OCI-LY7 (cell line): ENCODE data around the gene MED8. TPM values are rescaled to one million over a fixed set of nuclear protein-coding genes. Genes with fewer than 3 reads are reported as not detected.

Source experiments
- BruUV-seq: library from RNA; stranded (reverse); fragments of 400-500 nt; replicated peaks from 2 replicates; lab custom pipeline; 2021; lab: Mats Ljungman, UMichigan
- CTCF ChIA-PET: fragments of 300-600 bp; sonication (Branson Sonifier 250); formaldehyde crosslinking; loops from one replicate; lab custom pipeline; 2022; ENCODE audit warnings: antibody characterized with exemption; ENCODE audit not compliant: unreplicated experiment; lab: Charles Lee
- POLR2A ChIA-PET: fragments of 300-600 bp; sonication (Branson Sonifier 250); formaldehyde crosslinking; loops from one replicate; lab custom pipeline; 2022; ENCODE audit warnings: antibody characterized with exemption; lab: Charles Lee
- DNase-seq: peaks from one replicate; pipeline ENCODE4 v3.0.0-alpha.2; 2015; ENCODE audit warnings: low spot score
- H2AFZ ChIP-seq: fragments of 200-600 bp; sonication (generic), shearing (Covaris generic); 2 replicates; pipeline ENCODE4 v1.6.1; 2014; ENCODE audit warnings: mild to moderate bottlenecking, antibody characterized with exemption, low read length, moderate library complexity
- H3K27ac ChIP-seq: fragments of 200-600 bp; sonication (generic); 2 replicates; pipeline ENCODE4 v1.5.1; 2014; ENCODE audit warnings: mixed run types, low read depth, mild to moderate bottlenecking, moderate library complexity, low read length, inconsistent platforms; ENCODE audit not compliant: poor library complexity, severe bottlenecking
- H3K36me3 ChIP-seq: fragments of 200-600 bp; sonication (generic); 2 replicates; pipeline ENCODE4 v1.6.1; 2014; ENCODE audit warnings: mild to moderate bottlenecking, antibody characterized with exemption, low read length, moderate library complexity, mixed read lengths; ENCODE audit not compliant: insufficient read depth
- H3K4me1 ChIP-seq: fragments of 200-600 bp; sonication (generic); 2 replicates; pipeline ENCODE4 v1.5.1; 2014; ENCODE audit warnings: mild to moderate bottlenecking, low read length; ENCODE audit not compliant: insufficient read depth, poor library complexity, severe bottlenecking
- H3K4me2 ChIP-seq: fragments of 200-600 bp; sonication (generic); 2 replicates; pipeline ENCODE4 v1.6.1; 2014; ENCODE audit warnings: mild to moderate bottlenecking, low read length
- H3K4me3 ChIP-seq: fragments of 200-600 bp; sonication (generic); 2 replicates; pipeline ENCODE4 v1.5.1; 2014; ENCODE audit warnings: mild to moderate bottlenecking, low read depth, low read length; ENCODE audit not compliant: poor library complexity, severe bottlenecking
- H3K79me2 ChIP-seq: fragments of 200-600 bp; sonication (generic); 2 replicates; pipeline ENCODE4 v1.6.1; 2016; ENCODE audit warnings: low read depth, mild to moderate bottlenecking, low read length, moderate library complexity, mixed read lengths; ENCODE audit not compliant: insufficient read depth
- H3K9me2 ChIP-seq: fragments of 200-600 bp; sonication (generic); 2 replicates; pipeline ENCODE4 v1.6.1; 2016; ENCODE audit warnings: mild to moderate bottlenecking, low read length, mixed read lengths; ENCODE audit not compliant: insufficient read depth
- H3K9me3 ChIP-seq: fragments of 200-600 bp; sonication (generic); 2 replicates; pipeline ENCODE4 v1.6.1; 2014; ENCODE audit warnings: mild to moderate bottlenecking, mixed run types, low read length, mixed read lengths
- H4K20me1 ChIP-seq: fragments of 200-600 bp; sonication (generic); 2 replicates; pipeline ENCODE4 v1.6.1; 2014; ENCODE audit warnings: mild to moderate bottlenecking, antibody characterized with exemption, low read length, moderate library complexity, mixed read lengths; ENCODE audit not compliant: insufficient read depth
- EZH2phosphoT487 ChIP-seq: fragments of 200-600 bp; sonication (generic); IDR thresholded peaks from 2 replicates; pipeline ENCODE4 v1.6.1; 2018; ENCODE audit warnings: low read depth, borderline replicate concordance, mild to moderate bottlenecking, mixed run types, antibody characterized with exemption, low read length, moderate library complexity, mixed read lengths
- intact Hi-C: fragments of 100-400 bp; cut with micrococcal nuclease; formaldehyde crosslinking; loops from one replicate; pipeline ENCODE4 v1.10.0; 2022; ENCODE audit not compliant: unreplicated experiment
- total RNA-seq, 2 experiments: library from RNA; depleted of rRNA in 1 of 2; stranded (reverse); fragments of >200 nt in 1 of 2; shearing (Covaris generic) in 1 of 2; gene quantifications; 2 replicates each; pipeline ENCODE4 v1.2.3, GENCODE V29; 2014 to 2022
- TF ChIP-seq, protein P1 (sequence below): fragments of 200-600 bp; sonication (generic); conservative IDR thresholded peaks from 2 replicates; pipeline ENCODE4 v1.5.1; 2014; ENCODE audit warnings: mild to moderate bottlenecking, antibody characterized with exemption, low read length, moderate library complexity, mixed read lengths

The MED8 gene
- total RNA-seq, 2 experiments from 2014 or later = 37.6 to 37.8 TPM

DNA sequence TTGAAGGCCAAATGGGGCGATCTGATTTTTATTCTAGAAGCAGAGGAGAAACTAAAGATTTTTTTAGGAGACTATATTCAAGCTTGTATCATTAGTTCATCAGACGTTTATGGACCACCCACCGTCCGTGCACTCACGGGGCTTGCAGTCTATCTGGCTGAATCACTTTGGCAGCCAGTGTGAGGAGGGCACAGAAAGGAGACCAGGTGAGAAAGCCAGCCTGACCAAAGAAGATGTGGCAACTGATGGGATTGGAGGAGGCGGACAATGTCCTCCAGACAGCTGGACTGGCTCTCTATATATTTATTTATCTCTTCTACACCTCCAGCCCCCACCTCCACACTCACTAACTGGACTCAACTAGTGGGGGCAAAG lies 21.0 kb downstream of the MED8 start:
- POLR2A ChIA-PET = interaction anchor here (0.7 to 1.4 kb wide), 7 partner anchors 8 to 282 kb away, joined by 3 to 13 read pairs (median 4); partner anchors contain the start of genes CDC20, KDM4A, MED8 and SZT2
- no peak for TF ChIP-seq EZH2phosphoT487
- TF ChIP-seq, protein P1, sequence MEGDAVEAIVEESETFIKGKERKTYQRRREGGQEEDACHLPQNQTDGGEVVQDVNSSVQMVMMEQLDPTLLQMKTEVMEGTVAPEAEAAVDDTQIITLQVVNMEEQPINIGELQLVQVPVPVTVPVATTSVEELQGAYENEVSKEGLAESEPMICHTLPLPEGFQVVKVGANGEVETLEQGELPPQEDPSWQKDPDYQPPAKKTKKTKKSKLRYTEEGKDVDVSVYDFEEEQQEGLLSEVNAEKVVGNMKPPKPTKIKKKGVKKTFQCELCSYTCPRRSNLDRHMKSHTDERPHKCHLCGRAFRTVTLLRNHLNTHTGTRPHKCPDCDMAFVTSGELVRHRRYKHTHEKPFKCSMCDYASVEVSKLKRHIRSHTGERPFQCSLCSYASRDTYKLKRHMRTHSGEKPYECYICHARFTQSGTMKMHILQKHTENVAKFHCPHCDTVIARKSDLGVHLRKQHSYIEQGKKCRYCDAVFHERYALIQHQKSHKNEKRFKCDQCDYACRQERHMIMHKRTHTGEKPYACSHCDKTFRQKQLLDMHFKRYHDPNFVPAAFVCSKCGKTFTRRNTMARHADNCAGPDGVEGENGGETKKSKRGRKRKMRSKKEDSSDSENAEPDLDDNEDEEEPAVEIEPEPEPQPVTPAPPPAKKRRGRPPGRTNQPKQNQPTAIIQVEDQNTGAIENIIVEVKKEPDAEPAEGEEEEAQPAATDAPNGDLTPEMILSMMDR = no peak
- BruUV-seq = TSS peak; percentile 67
- peak overlapping the region; percentile 7; the same call in 1 of the 2 replicates for H2AFZ ChIP-seq
- CTCF ChIA-PET = interaction anchor here (1.0 kb wide), 2 partner anchors 10 to 46 kb away, joined by 3 to 6 read pairs; no protein-coding TSS in a partner anchor
- H3K79me2 ChIP-seq = peaks cover 12% of the 10 kb centered on the region; the same call in 1 of the 2 replicates
- peak overlapping the region; percentile 76 for H3K27ac ChIP-seq
- H3K4me2 ChIP-seq = peak overlapping the region; percentile 98
- H4K20me1 ChIP-seq = no peaks in the 10 kb centered on the region
- no peak for DNase-seq
- H3K36me3 ChIP-seq = peaks cover 19% of the 10 kb centered on the region
- no peaks in the 10 kb centered on the region for H3K9me2 ChIP-seq
- no peaks in the 10 kb centered on the region for H3K9me3 ChIP-seq
- H3K4me1 ChIP-seq = peaks cover 18% of the 10 kb centered on the region
- peak overlapping the region; percentile 93 for H3K4me3 ChIP-seq
- intact Hi-C loops = loop anchor here (1.0 kb wide), 2 partner anchors 10 to 21 kb away; partner anchors contain the start of genes CDC20, MED8 and SZT2

DNA sequence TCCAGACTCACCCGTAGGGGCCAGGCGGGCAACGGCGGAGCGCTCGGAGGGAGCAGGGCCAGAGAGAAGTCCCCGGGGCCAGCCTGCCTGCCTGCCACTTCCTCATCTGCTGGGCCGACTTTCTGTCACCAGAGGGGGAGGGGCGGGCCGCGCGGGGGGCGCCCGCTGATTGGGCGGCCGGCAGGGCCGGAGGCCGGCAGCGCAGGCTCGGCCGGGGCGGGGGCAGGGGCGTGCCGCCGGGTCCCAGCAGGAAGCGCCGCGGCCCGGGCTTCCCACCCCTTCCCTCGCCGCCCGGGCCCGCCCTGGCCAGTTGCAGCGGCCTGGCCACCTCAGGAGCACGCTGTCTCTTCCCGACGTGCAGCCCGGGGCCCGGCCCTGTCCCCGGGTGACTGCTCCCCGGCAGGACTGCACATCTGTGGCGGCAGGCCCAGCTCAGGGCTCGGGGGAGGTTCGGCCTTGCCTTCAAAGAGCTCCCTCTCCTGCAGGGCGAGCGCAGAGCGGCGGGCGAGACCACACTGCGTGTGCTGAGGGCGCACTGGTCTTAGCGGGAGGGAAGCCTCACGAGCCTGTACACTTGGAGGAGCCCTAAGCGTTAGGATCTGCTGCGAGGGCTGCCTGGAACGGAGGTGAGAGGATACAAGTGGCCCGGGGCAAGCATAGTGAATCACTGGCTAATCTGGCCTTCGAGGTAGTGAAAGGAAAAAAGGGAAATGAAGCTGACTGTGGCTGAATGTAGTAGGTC lies 21.5 kb downstream of the MED8 start, which contains the start of gene ELOVL1:
ELOVL1 (minus strand) TSS at position 108 of the 742 bp plus-strand sequence. CDS start 2,402 bp downstream, outside the sequence.
- H3K4me2 ChIP-seq = peak within 1 kb of the TSS; percentile 98
- H4K20me1 ChIP-seq = no peaks in the 10 kb centered on the region
- ChIA-PET CTCF (interaction anchor here (1.0 kb wide), 2 partner anchors 10 to 46 kb away, joined by 3 to 6 read pairs; no protein-coding TSS in a partner anchor), POLR2A (interaction anchor here (0.7 to 1.4 kb wide), 8 partner anchors 8 to 282 kb away, joined by 3 to 13 read pairs (median 4); partner anchors contain the start of genes CDC20, KDM4A, MED8 and SZT2)
- H3K79me2 ChIP-seq = peaks cover 12% of the 10 kb centered on the region; the same call in 1 of the 2 replicates
- DNase-seq = peak; percentile 92
- no peaks in the 10 kb centered on the region for H3K9me2 ChIP-seq
- intact Hi-C loops = loop anchor here (1.0 kb wide), 2 partner anchors 10 to 21 kb away; partner anchors contain the start of genes CDC20, MED8 and SZT2
- H3K27ac ChIP-seq = peak within 1 kb of the TSS; percentile 76
- TF ChIP-seq, protein P1 = peak; percentile 63
- no peak for TF ChIP-seq EZH2phosphoT487
- H3K4me1 ChIP-seq = peaks cover 18% of the 10 kb centered on the region
- H3K36me3 ChIP-seq = peaks cover 25% of the 10 kb centered on the region
- no peaks in the 10 kb centered on the region for H3K9me3 ChIP-seq
- H3K4me3 ChIP-seq = peak within 1 kb of the TSS; percentile 93
- BruUV-seq = no TSS peak
- peak within 1 kb of the TSS; percentile 7; the same call in 1 of the 2 replicates for H2AFZ ChIP-seq
